GM23338 (cell line): ENCODE measurements around the gene BRSK1. TPM values are rescaled to one million over a fixed set of nuclear protein-coding genes. Genes with fewer than 3 reads are reported as not detected.

ENCODE experiments used
- ATAC-seq: fragments of 200-7000 bp; cut with Tn5 transposase; 3 replicates; pipeline ENCODE4 v1.9.1; 2020
- DNase-seq: peaks from one replicate; pipeline ENCODE4 v3.0.0-alpha.2; 2015; ENCODE audit warnings: low spot score
- H2AFZ ChIP-seq: fragments of 200-600 bp; sonication (generic); 2 replicates; pipeline ENCODE4 v1.8.0; 2016; ENCODE audit warnings: antibody characterized with exemption, mild to moderate bottlenecking, moderate library complexity
- H3F3A ChIP-seq: fragments of 200-600 bp; sonication (generic); replicated peaks from 2 replicates; pipeline ENCODE4 v1.8.0; 2017; ENCODE audit warnings: antibody characterized with exemption, mixed run types, low read depth
- H3K27ac ChIP-seq: fragments of 200-600 bp; sonication (generic); 2 replicates; pipeline ENCODE4 v1.6.1; 2016; ENCODE audit warnings: low read depth
- H3K27me3 ChIP-seq: fragments of 200-600 bp; sonication (generic); 2 replicates; pipeline ENCODE4 v1.8.0; 2016; ENCODE audit warnings: mild to moderate bottlenecking, mixed run types, moderate library complexity; ENCODE audit not compliant: insufficient read depth
- H3K36me3 ChIP-seq: fragments of 200-600 bp; sonication (generic); 2 replicates; pipeline ENCODE4 v1.8.0; 2016; ENCODE audit warnings: mild to moderate bottlenecking; ENCODE audit not compliant: insufficient read depth
- H3K4me1 ChIP-seq: fragments of 200-600 bp; sonication (generic); 2 replicates; pipeline ENCODE4 v1.8.0; 2016; ENCODE audit warnings: mild to moderate bottlenecking, moderate library complexity; ENCODE audit not compliant: insufficient read depth
- H3K4me2 ChIP-seq: fragments of 200-600 bp; sonication (generic); 2 replicates; pipeline ENCODE4 v1.7.1; 2017; ENCODE audit warnings: mixed run types
- H3K4me3 ChIP-seq: fragments of 200-600 bp; sonication (generic); 2 replicates; pipeline ENCODE4 v1.6.1; 2016; ENCODE audit warnings: mixed run types
- H3K79me2 ChIP-seq: fragments of 200-600 bp; sonication (generic); replicated peaks from 2 replicates; pipeline ENCODE4 v1.8.0; 2017; ENCODE audit warnings: mild to moderate bottlenecking; ENCODE audit not compliant: insufficient read depth
- H3K9me2 ChIP-seq: fragments of 200-600 bp; sonication (generic); 2 replicates; pipeline ENCODE4 v1.8.0; 2017; ENCODE audit not compliant: insufficient read depth
- H4K20me1 ChIP-seq: fragments of 200-600 bp; sonication (generic); replicated peaks from 2 replicates; pipeline ENCODE4 v1.8.0; 2017; ENCODE audit warnings: mild to moderate bottlenecking; ENCODE audit not compliant: insufficient read depth
- H3K27ac Mint-ChIP-seq: 2 replicates; pipeline ENCODE4 v1.8.0; 2020; ENCODE audit warnings: inconsistent platforms, mild to moderate bottlenecking, moderate library complexity, mixed read lengths
- H3K27me3 Mint-ChIP-seq: 3 replicates; pipeline ENCODE4 v1.8.0; 2022; ENCODE audit warnings: low read depth, mild to moderate bottlenecking, moderate library complexity, mixed read lengths, inconsistent platforms; ENCODE audit not compliant: insufficient read depth, poor library complexity
- H3K36me3 Mint-ChIP-seq: 3 replicates; pipeline ENCODE4 v1.8.0; 2021; ENCODE audit warnings: low read depth, mild to moderate bottlenecking, inconsistent platforms, moderate library complexity, mixed read lengths
- H3K4me1 Mint-ChIP-seq: 3 replicates; pipeline ENCODE4 v1.8.0; 2020; ENCODE audit warnings: mild to moderate bottlenecking, inconsistent platforms, mixed read lengths
- H3K4me3 Mint-ChIP-seq: 3 replicates; pipeline ENCODE4 v1.8.0; 2021; ENCODE audit warnings: moderate library complexity, mild to moderate bottlenecking, inconsistent platforms, mixed read lengths
- H3K9me3 Mint-ChIP-seq: 3 replicates; pipeline ENCODE4 v1.8.0; 2020; ENCODE audit warnings: moderate library complexity, mild to moderate bottlenecking, inconsistent platforms, mixed read lengths
- CTCF ChIP-seq, 2 experiments: fragments of 200-600 bp in 1 of 2; sonication (generic) in 1 of 2; conservative IDR thresholded peaks; 2 replicates each; pipeline versions ENCODE4 v1.5.1 to v1.6.1; 2016 to 2017; ENCODE audit warnings: antibody characterized with exemption in 2 of 2, low read depth in 2 of 2, mild to moderate bottlenecking in 2 of 2, moderate library complexity in 1 of 2
- EZH2 ChIP-seq: fragments of 200-600 bp; sonication (generic); IDR thresholded peaks from one replicate; pipeline ENCODE4 v1.8.0; 2017; ENCODE audit warnings: antibody characterized with exemption, mild to moderate bottlenecking, low read depth; ENCODE audit not compliant: unreplicated experiment
- EZH2phosphoT487 ChIP-seq: fragments of 200-600 bp; sonication (generic); IDR thresholded peaks from one replicate; pipeline ENCODE4 v1.8.1; 2018; ENCODE audit warnings: antibody characterized with exemption; ENCODE audit not compliant: unreplicated experiment
- JUNB ChIP-seq: IDR thresholded peaks from one replicate; pipeline ENCODE4 v1.6.1; 2016; ENCODE audit warnings: antibody characterized with exemption; ENCODE audit not compliant: unreplicated experiment
- POLR2AphosphoS5 ChIP-seq: IDR thresholded peaks from 2 replicates; pipeline ENCODE4 v1.6.1; 2016; ENCODE audit warnings: antibody characterized with exemption, low read depth
- REST ChIP-seq: IDR thresholded peaks from one replicate; pipeline ENCODE4 v1.6.1; 2018; ENCODE audit warnings: antibody characterized with exemption; ENCODE audit not compliant: unreplicated experiment
- STAT1 ChIP-seq: IDR thresholded peaks from one replicate; pipeline ENCODE4 v1.6.1; 2016; ENCODE audit warnings: antibody characterized with exemption; ENCODE audit not compliant: unreplicated experiment
- ZNF462 ChIP-seq: fragments of 250-450 bp; sonication (Bioruptor Pico); IDR thresholded peaks from 2 replicates; pipeline ENCODE4 v1.5.0; 2020; ENCODE audit warnings: mild to moderate bottlenecking, moderate library complexity
- polyA plus RNA-seq: library from polyadenylated mRNA; unstranded; fragments of >200 nt; fragmentation: Nextera tagmentation; extraction: Ambion mirVana; gene quantifications from 2 replicates; pipeline ENCODE4 v1.2.1, GENCODE V29; 2016
- total RNA-seq: library from RNA; depleted of rRNA; stranded (reverse); fragments of >200 nt; shearing (Covaris generic); gene quantifications from 2 replicates; pipeline ENCODE4 v1.2.3, GENCODE V29; 2014

BRSK1 gene
- total and polyA plus RNA-seq, 2 experiments from 2014 or later, result 2.3 to 17.2 TPM

- TF ChIP-seq ZNF462 (CRISPR knock-in tag) (no peak), REST (no peak), JUNB (no peak)
Observed at GRCh38 chr19:55320844-55321419, 37.1 kb downstream of the BRSK1 start (continued).

GRCh38 chr19:55321466-55322137, 37.8 kb downstream of the BRSK1 start:
- Histone ChIP-seq H3K4me3 (no peak overlapping the region), H3K4me1 (peaks cover 5% of the 10 kb centered on the region; the same call in 1 of the 2 replicates), H3F3A (0 out of 2 replicates have a peak, but pooled peaks cover 4% of the 10 kb centered on the region), H3K4me2 (no peak overlapping the region), H3K27me3 (no peaks in the 10 kb centered on the region), H4K20me1 (no peaks in the 10 kb centered on the region; the same call in 1 of the 2 replicates), H2AFZ (no peak overlapping the region), H3K27ac (no peak overlapping the region), H3K79me2 (no peaks in the 10 kb centered on the region), H3K36me3 (no peaks in the 10 kb centered on the region), H3K9me2 (no peaks in the 10 kb centered on the region)
- Mint-ChIP-seq H3K9me3 (no peaks in the 10 kb centered on the region; the same call in 2 of the 3 replicates), H3K27me3 (peaks cover 12% of the 10 kb centered on the region), H3K27ac (no peak overlapping the region), H3K4me1 (peaks cover 15% of the 10 kb centered on the region), H3K4me3 (no peak overlapping the region; the same call in 2 of the 3 replicates), H3K36me3 (no peaks in the 10 kb centered on the region)
- ATAC-seq, result no peak
- no peak for DNase-seq
- no peak for TF ChIP-seq STAT1
- no peak for TF ChIP-seq CTCF (conservative IDR thresholded peaks at IDR 0.05; ENCODE audit: low read depth in 2 of 2)
- TF ChIP-seq EZH2phosphoT487, result no peak
- TF ChIP-seq EZH2, result no peak
- no peak for TF ChIP-seq REST
- TF ChIP-seq POLR2AphosphoS5, result no peak
